Neural cell (in vitro differentiated cells): ENCODE data around the gene LIX1L.

ENCODE experiments used
- CTCF ChIP-seq: fragments of 450-650 bp; IDR thresholded peaks from 2 replicates; pipeline ENCODE4 v1.5.1; 2014; ENCODE audit warnings: antibody characterized with exemption, mild to moderate bottlenecking, moderate library complexity; ENCODE audit not compliant: poor library complexity, severe bottlenecking
- POLR2AphosphoS5 ChIP-seq: IDR thresholded peaks from 2 replicates; pipeline ENCODE4 v1.6.1; 2012
- RAD21 ChIP-seq: fragments of 450-650 bp; conservative IDR thresholded peaks from 2 replicates; pipeline ENCODE4 v1.6.1; 2014; ENCODE audit warnings: antibody characterized with exemption, mild to moderate bottlenecking, moderate library complexity

GRCh38 chr1:145953861-145954260 lies 4.0 kb downstream of the LIX1L start:
- TF ChIP-seq CTCF (no peak), POLR2AphosphoS5 (no peak), RAD21 (no peak)
